IMR-90 (cell line): ENCODE results near the gene DPH2. TPM values are rescaled to one million over a fixed set of nuclear protein-coding genes. Genes with fewer than 3 reads are reported as not detected.

Source experiments
- ATAC-seq: fragments of 200-7000 bp; cut with Tn5 transposase; 2 replicates; pipeline ENCODE4 v1.9.1; 2020; ENCODE audit warnings: low read depth, mild to moderate bottlenecking, moderate library complexity
- BruUV-seq: library from RNA; stranded (reverse); fragments of 400-500 nt; replicated peaks from 2 replicates; lab custom pipeline; 2021; lab: Mats Ljungman, UMichigan
- CTCF ChIA-PET: fragments of 300-600 bp; formaldehyde crosslinking; extraction: SDS; loops from one replicate; lab custom pipeline; 2021; ENCODE audit warnings: antibody characterized with exemption; lab: Yijun Ruan, JAX
- POLR2A ChIA-PET: fragments of 300-600 bp; sonication (Branson Sonifier 250); formaldehyde crosslinking; loops from one replicate; lab custom pipeline; 2022; ENCODE audit warnings: antibody characterized with exemption; ENCODE audit not compliant: unreplicated experiment; lab: Charles Lee
- DNase-seq: peaks from one replicate; pipeline ENCODE4 v3.0.0; 2013
- H2AFZ ChIP-seq: replicated peaks from 2 replicates; pipeline ENCODE3; 2013; ENCODE audit warnings: low read length, mild to moderate bottlenecking; ENCODE audit not compliant: poor library complexity
- H2AK5ac ChIP-seq: 2 replicates; pipeline ENCODE4 v1.6.1; 2013; ENCODE audit warnings: low read depth, low read length, inconsistent platforms
- H2AK9ac ChIP-seq: replicated peaks from 2 replicates; pipeline ENCODE3; 2013; ENCODE audit warnings: mild to moderate bottlenecking, low read depth, low read length, moderate library complexity; ENCODE audit not compliant: poor library complexity
- H2BK120ac ChIP-seq: 2 replicates; pipeline ENCODE4 v1.6.1; 2013; ENCODE audit warnings: low read depth, low read length, inconsistent platforms
- H2BK15ac ChIP-seq: 3 replicates; pipeline ENCODE4 v1.6.1; 2013; ENCODE audit warnings: low read depth, low read length, inconsistent platforms
- H2BK20ac ChIP-seq: 2 replicates; pipeline ENCODE4 v1.6.1; 2013; ENCODE audit warnings: low read depth, mild to moderate bottlenecking, inconsistent platforms, low read length, moderate library complexity
- H2BK5ac ChIP-seq: 2 replicates; pipeline ENCODE4 v1.6.1; 2013; ENCODE audit warnings: mild to moderate bottlenecking, low read depth, low read length, inconsistent platforms; ENCODE audit not compliant: poor library complexity, severe bottlenecking
- H3K14ac ChIP-seq: replicated peaks from 2 replicates; pipeline ENCODE4 v1.6.1; 2013; ENCODE audit warnings: low read depth, low read length, inconsistent platforms
- H3K18ac ChIP-seq: 2 replicates; pipeline ENCODE4 v1.6.1; 2013; ENCODE audit warnings: low read depth, low read length, control low read depth
- H3K23ac ChIP-seq: 2 replicates; pipeline ENCODE4 v1.6.1; 2013; ENCODE audit warnings: low read depth, low read length, inconsistent platforms
- H3K27ac ChIP-seq: 2 replicates; pipeline ENCODE4 v1.5.1; 2013; ENCODE audit warnings: mild to moderate bottlenecking, control low read depth, low read length; ENCODE audit not compliant: insufficient read depth
- H3K27me3 ChIP-seq: 2 replicates; pipeline ENCODE4 v1.6.1; 2013; ENCODE audit warnings: low read length; ENCODE audit not compliant: control insufficient read depth, insufficient read depth
- H3K36me3 ChIP-seq: 2 replicates; pipeline ENCODE4 v1.6.1; 2013; ENCODE audit warnings: low read length, mixed read lengths; ENCODE audit not compliant: control insufficient read depth, insufficient read depth
- H3K4ac ChIP-seq: 2 replicates; pipeline ENCODE4 v1.6.1; 2013; ENCODE audit warnings: low read depth, low read length, inconsistent platforms
- H3K4me1 ChIP-seq: 2 replicates; pipeline ENCODE4 v1.6.1; 2013; ENCODE audit warnings: low read length, mixed read lengths; ENCODE audit not compliant: control insufficient read depth, insufficient read depth
- H3K4me2 ChIP-seq: 2 replicates; pipeline ENCODE4 v1.6.1; 2013; ENCODE audit warnings: low read depth, mild to moderate bottlenecking, control low read depth, low read length, moderate library complexity
- H3K4me3 ChIP-seq: 2 replicates; pipeline ENCODE4 v1.5.1; 2013; ENCODE audit warnings: low read depth, mild to moderate bottlenecking, control low read depth, low read length, moderate library complexity; ENCODE audit not compliant: insufficient read depth
- H3K56ac ChIP-seq: 2 replicates; pipeline ENCODE4 v1.6.1; 2013; ENCODE audit warnings: low read length, inconsistent platforms; ENCODE audit not compliant: insufficient read depth; ENCODE audit errors: extremely low read depth
- H3K79me1 ChIP-seq, 2 experiments: 2 replicates each; pipeline ENCODE4 v1.6.1; 2013; ENCODE audit warnings: low read length in 2 of 2, inconsistent platforms in 1 of 2, low read depth in 1 of 2
- H3K9ac ChIP-seq: 2 replicates; pipeline ENCODE4 v1.6.1; 2013; ENCODE audit warnings: low read depth, low read length, control low read depth
- H3K9me1 ChIP-seq: 2 replicates; pipeline ENCODE4 v1.6.1; 2013; ENCODE audit warnings: low read length, inconsistent platforms; ENCODE audit not compliant: insufficient read depth
- H3K9me3 ChIP-seq: 2 replicates; pipeline ENCODE4 v1.6.1; 2013; ENCODE audit warnings: low read length; ENCODE audit not compliant: control insufficient read depth, insufficient read depth
- H4K20me1 ChIP-seq: 2 replicates; pipeline ENCODE4 v1.6.1; 2013; ENCODE audit warnings: low read length, inconsistent platforms; ENCODE audit not compliant: insufficient read depth
- H4K5ac ChIP-seq: 2 replicates; pipeline ENCODE4 v1.6.1; 2013; ENCODE audit warnings: mild to moderate bottlenecking, low read depth, low read length, control low read depth
- H4K8ac ChIP-seq, 2 experiments: 2 replicates each; pipeline ENCODE4 v1.6.1; 2013; ENCODE audit warnings: low read depth in 2 of 2, low read length in 2 of 2, control low read depth in 1 of 2, inconsistent platforms in 1 of 2
- H4K91ac ChIP-seq: 2 replicates; pipeline ENCODE4 v1.6.1; 2013; ENCODE audit warnings: low read depth, low read length, inconsistent platforms; ENCODE audit not compliant: insufficient read depth
- BHLHE40 ChIP-seq: fragments of 150-350 bp; IDR thresholded peaks from 2 replicates; pipeline ENCODE4 v1.6.1; 2016; ENCODE audit warnings: mild to moderate bottlenecking, low read depth, low read length
- CHD1 ChIP-seq: IDR thresholded peaks from 2 replicates; pipeline ENCODE4 v1.6.1; 2012; ENCODE audit warnings: low read depth, low read length, improper control_type of control experiment
- ELK1 ChIP-seq: fragments of 150-350 bp; IDR thresholded peaks from 2 replicates; pipeline ENCODE4 v1.6.1; 2016; ENCODE audit warnings: low read depth, mild to moderate bottlenecking, low read length, moderate library complexity, borderline replicate concordance
- FOS ChIP-seq: fragments of 150-350 bp; IDR thresholded peaks from 2 replicates; pipeline ENCODE4 v1.6.1; 2016; ENCODE audit warnings: low read depth, low read length
- MAFK ChIP-seq: IDR thresholded peaks from 2 replicates; pipeline ENCODE4 v1.6.1; 2012; ENCODE audit warnings: low read depth, low read length, improper control_type of control experiment
- MAZ ChIP-seq: IDR thresholded peaks from 2 replicates; pipeline ENCODE4 v1.6.1; 2012; ENCODE audit warnings: low read depth, mild to moderate bottlenecking, low read length, improper control_type of control experiment, moderate library complexity, borderline replicate concordance
- MXI1 ChIP-seq: IDR thresholded peaks from 2 replicates; pipeline ENCODE4 v1.6.1; 2012; ENCODE audit warnings: low read depth, mild to moderate bottlenecking, low read length, moderate library complexity, borderline replicate concordance
- NFE2L2 ChIP-seq: fragments of 150-350 bp; IDR thresholded peaks from 2 replicates; pipeline ENCODE4 v1.6.1; 2016; ENCODE audit warnings: low read depth, mild to moderate bottlenecking, low read length
- POLR2A ChIP-seq: IDR thresholded peaks from 2 replicates; pipeline ENCODE4 v1.6.1; 2012; ENCODE audit warnings: mild to moderate bottlenecking, low read depth, low read length
- RAD21 ChIP-seq: IDR thresholded peaks from 2 replicates; pipeline ENCODE4 v1.6.1; 2012; ENCODE audit warnings: low read length, improper control_type of control experiment
- RCOR1 ChIP-seq: IDR thresholded peaks from 2 replicates; pipeline ENCODE4 v1.6.1; 2012; ENCODE audit warnings: mild to moderate bottlenecking, low read length, improper control_type of control experiment; ENCODE audit not compliant: insufficient replicate concordance
- RFX5 ChIP-seq: IDR thresholded peaks from 2 replicates; pipeline ENCODE4 v1.8.0; 2012; ENCODE audit warnings: low read depth, mild to moderate bottlenecking, low read length, moderate library complexity
- SMC3 ChIP-seq: fragments of 150-350 bp; IDR thresholded peaks from 2 replicates; pipeline ENCODE4 v1.6.1; 2016; ENCODE audit warnings: low read depth, mild to moderate bottlenecking, antibody characterized with exemption, low read length, moderate library complexity
- USF2 ChIP-seq: fragments of 150-350 bp; IDR thresholded peaks from 2 replicates; pipeline ENCODE4 v1.6.1; 2017; ENCODE audit warnings: mild to moderate bottlenecking, antibody characterized with exemption, low read length, low read depth
- WGBS, 2 experiments: methylation state at CpG; one replicate each; pipeline versions ENCODE4 v1.1.5 to v1.1.7; 2013; ENCODE audit warnings: missing lambda C conversion rate in 2 of 2; ENCODE audit not compliant: insufficient read length in 1 of 2; ENCODE audit errors: extremely low coverage in 2 of 2; 5-methylcytosine and 5-hydroxymethylcytosine counted together
- dilution Hi-C: fragments of 300-500 bp; cut with HindIII; formaldehyde crosslinking; loops from one replicate; pipeline ENCODE4 v1.14.3; 2018; ENCODE audit warnings: low sequenced_read_pairs; ENCODE audit not compliant: unreplicated experiment
- in situ Hi-C: fragments of 300-500 bp; cut with MboI; formaldehyde crosslinking; loops from 3 replicates; pipeline ENCODE4 v1.14.3; 2019; ENCODE audit warnings: low sequenced_read_pairs, inconsistent platforms, mixed read lengths
- intact Hi-C: fragments of 100-400 bp; cut with micrococcal nuclease; formaldehyde crosslinking; loops from 2 replicates; pipeline ENCODE4 v1.10.0; 2022
- polyA plus RNA-seq, 3 experiments: library from polyadenylated mRNA; depleted of rRNA; stranded (reverse); fragments of >200 nt; gene quantifications; 2 replicates each; pipeline ENCODE4 v1.2.3, GENCODE V29; 2012; ENCODE audit warnings: low replicate concordance in 1 of 3
- total RNA-seq: library from RNA; depleted of rRNA; stranded (reverse); fragments of >200 nt; gene quantifications from 2 replicates; pipeline ENCODE4 v1.2.3, GENCODE V29; 2012
- TF ChIP-seq, protein P1 (sequence below): conservative IDR thresholded peaks from 2 replicates; pipeline ENCODE4 v1.5.1; 2012; ENCODE audit warnings: mild to moderate bottlenecking, low read depth, low read length, improper control_type of control experiment

The DPH2 gene
- total and polyA plus RNA-seq, 2 of the 4 experiments (the other 2 are of a cell fraction): 21.0 to 32.2 TPM

GRCh38 chr1:43977376-43978263 lies 7.8 kb downstream of the DPH2 start:
- H2AK9ac ChIP-seq: peak overlapping the region; percentile 21
- H3K27ac ChIP-seq: no peak overlapping the region
- H2AK5ac ChIP-seq: no peak overlapping the region
- ChIA-PET CTCF (no interaction called here), POLR2A (no interaction called here)
- H4K20me1 ChIP-seq: peaks cover 41% of the 10 kb centered on the region
- H3K14ac ChIP-seq: no peak overlapping the region
- peaks cover 30% of the 10 kb centered on the region for H3K36me3 ChIP-seq
- no peak overlapping the region for H3K9ac ChIP-seq
- H3K4me1 ChIP-seq: peaks cover 23% of the 10 kb centered on the region
- intact Hi-C loops (no loop called here), in situ Hi-C loops (no loop called here), dilution Hi-C loops (no loop called here)
- no peak overlapping the region for H3K4me3 ChIP-seq
- no peak overlapping the region for H2AFZ ChIP-seq
- no peak overlapping the region for H3K4ac ChIP-seq
- WGBS, 2 experiments: 79% methylated on average over 2 of the region's 9 CpGs; no CpG with 5 or more reads in 1 of the 2 experiments
- H3K56ac ChIP-seq: no peak overlapping the region
- H2BK5ac ChIP-seq: no peak overlapping the region
- peaks cover 42% of the 10 kb centered on the region for H3K9me1 ChIP-seq
- no peak overlapping the region for H3K18ac ChIP-seq
- BruUV-seq: no TSS peak
- ATAC-seq (no peak), DNase-seq (no peak)
- H2BK20ac ChIP-seq: no peak overlapping the region
- H4K8ac ChIP-seq: no peak overlapping the region
- no peak overlapping the region for H2BK15ac ChIP-seq
- no peak overlapping the region for H3K23ac ChIP-seq
- H4K91ac ChIP-seq: no peak overlapping the region
- no peaks in the 10 kb centered on the region for H3K9me3 ChIP-seq
- no peaks in the 10 kb centered on the region for H3K27me3 ChIP-seq
- H3K4me2 ChIP-seq: no peak overlapping the region
- peaks cover 43 to 70% of the 10 kb centered on the region in 2 experiments; a peak in 3 of 4 replicates for H3K79me1 ChIP-seq
- H2BK120ac ChIP-seq: no peak overlapping the region
- H4K5ac ChIP-seq: no peak overlapping the region
- TF ChIP-seq FOS: no peak
- no peak for TF ChIP-seq MAFK
- TF ChIP-seq, protein P1, sequence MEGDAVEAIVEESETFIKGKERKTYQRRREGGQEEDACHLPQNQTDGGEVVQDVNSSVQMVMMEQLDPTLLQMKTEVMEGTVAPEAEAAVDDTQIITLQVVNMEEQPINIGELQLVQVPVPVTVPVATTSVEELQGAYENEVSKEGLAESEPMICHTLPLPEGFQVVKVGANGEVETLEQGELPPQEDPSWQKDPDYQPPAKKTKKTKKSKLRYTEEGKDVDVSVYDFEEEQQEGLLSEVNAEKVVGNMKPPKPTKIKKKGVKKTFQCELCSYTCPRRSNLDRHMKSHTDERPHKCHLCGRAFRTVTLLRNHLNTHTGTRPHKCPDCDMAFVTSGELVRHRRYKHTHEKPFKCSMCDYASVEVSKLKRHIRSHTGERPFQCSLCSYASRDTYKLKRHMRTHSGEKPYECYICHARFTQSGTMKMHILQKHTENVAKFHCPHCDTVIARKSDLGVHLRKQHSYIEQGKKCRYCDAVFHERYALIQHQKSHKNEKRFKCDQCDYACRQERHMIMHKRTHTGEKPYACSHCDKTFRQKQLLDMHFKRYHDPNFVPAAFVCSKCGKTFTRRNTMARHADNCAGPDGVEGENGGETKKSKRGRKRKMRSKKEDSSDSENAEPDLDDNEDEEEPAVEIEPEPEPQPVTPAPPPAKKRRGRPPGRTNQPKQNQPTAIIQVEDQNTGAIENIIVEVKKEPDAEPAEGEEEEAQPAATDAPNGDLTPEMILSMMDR: no peak
- TF ChIP-seq BHLHE40: no peak
- TF ChIP-seq MXI1: no peak
- no peak for TF ChIP-seq RFX5
- TF ChIP-seq RCOR1: no peak
- no peak for TF ChIP-seq ELK1
- no peak for TF ChIP-seq USF2
- TF ChIP-seq MAZ: no peak
- TF ChIP-seq POLR2A: no peak
- TF ChIP-seq RAD21: no peak
- TF ChIP-seq SMC3: no peak
- no peak for TF ChIP-seq CHD1
- no peak for TF ChIP-seq NFE2L2
